ENCODE results near the gene MRPS18C. TPM values are rescaled to one million over a fixed set of nuclear protein-coding genes. Genes with fewer than 3 reads are reported as not detected.

MRPS18C gene
- total and polyA plus RNA-seq, 10 of the 15 experiments (the other 5 are each of a cell fraction or from before 2014, with no cell fraction given), result 38.0 to 283 (median 78.8) TPM

DNA sequence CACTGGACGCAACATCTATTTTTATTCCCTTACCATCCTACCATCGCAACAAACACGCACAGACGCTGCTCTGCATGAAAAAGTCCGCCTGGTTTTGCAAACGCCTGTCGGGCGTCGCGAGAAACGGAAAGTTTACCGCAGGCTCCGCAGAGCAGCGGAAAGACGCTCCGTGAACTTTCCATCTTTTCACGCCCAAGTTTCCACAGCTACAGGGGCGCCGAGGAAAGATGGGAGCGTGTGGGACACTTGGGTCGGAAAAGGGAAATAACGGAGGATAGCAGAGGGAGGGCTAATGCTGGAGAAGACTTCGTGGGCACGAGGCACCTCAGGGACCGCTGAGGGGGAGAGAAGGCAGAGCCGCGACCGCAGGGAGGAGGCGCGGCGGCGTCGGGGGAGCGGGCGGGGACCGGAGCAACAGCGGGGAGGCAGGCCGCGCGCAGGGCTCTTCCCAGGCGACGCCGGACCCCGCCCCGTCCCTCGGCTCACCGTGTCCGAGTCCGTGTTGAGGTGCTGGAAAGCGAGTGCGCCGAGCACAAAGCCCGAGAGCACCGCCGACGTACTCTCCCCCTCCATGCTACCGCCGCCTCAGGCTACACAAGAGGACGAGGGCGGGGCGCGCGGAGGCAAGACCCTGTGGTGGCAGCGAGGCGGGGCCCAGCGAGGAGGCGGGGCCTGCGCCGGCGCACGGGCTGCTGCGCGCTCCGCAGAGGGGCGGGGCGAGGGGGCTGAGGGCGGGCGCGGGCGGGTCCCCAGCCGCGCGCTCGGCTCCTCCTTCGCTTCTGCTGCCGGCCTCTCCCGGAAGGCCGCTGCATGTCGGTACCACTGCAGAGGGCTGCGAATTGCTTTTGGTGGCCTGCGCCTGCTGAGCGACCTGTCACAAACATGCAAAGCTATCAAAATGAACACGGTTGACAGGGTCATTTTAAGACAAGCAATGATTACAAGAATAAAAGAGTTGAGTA lies 28.9 kb downstream of the MRPS18C start, which contains the start of gene ABRAXAS1 (continued):
- TF ChIP-seq ZNF592 (IDR thresholded peaks at IDR 0.05) (no peak), ATF2 (IDR thresholded peaks at IDR 0.05; ENCODE audit: low read length) (no peak), EED (IDR thresholded peaks at IDR 0.05; ENCODE audit: low read depth) (peak; percentile 59; the same call in 1 of the 2 replicates), RCOR1 (conservative IDR thresholded peaks at IDR 0.05; ENCODE audit: low read depth, low read length) (no peak), EGR1 (IDR thresholded peaks at IDR 0.05; ENCODE audit: borderline replicate concordance in 1 of 2, low read depth in 2 of 2, low read length in 2 of 2) (peak in 1 of 2 experiments; percentile 20; a peak in 1 of 3 replicates), JUND (IDR thresholded peaks at IDR 0.05; ENCODE audit: low read depth, low read length) (no peak), POU2F2 (IDR thresholded peaks at IDR 0.05; ENCODE audit: borderline replicate concordance, low read depth, low read length) (peak; percentile 80; the same call in 2 of the 3 replicates), RUNX3 (IDR thresholded peaks at IDR 0.05; ENCODE audit: low read length) (peak; percentile 71), HDGF (IDR thresholded peaks at IDR 0.05) (0 out of 2 replicates have a peak, but pooled peaks have one; percentile 36), MEF2A (IDR thresholded peaks at IDR 0.05; ENCODE audit: insufficient read depth, low read depth, low read length) (no peak), ZNF217 (IDR thresholded peaks at IDR 0.05) (peak; percentile 65; the same call in 1 of the 2 replicates), MYB (IDR thresholded peaks at IDR 0.05; ENCODE audit: borderline replicate concordance, low read depth, low read length) (no peak), BHLHE40 (IDR thresholded peaks at IDR 0.05; ENCODE audit: borderline replicate concordance in 1 of 2, low read depth in 2 of 2, low read length in 1 of 2) (peak; percentile 59 to 88; a peak in 3 of 4 replicates), RELA (IDR thresholded peaks at IDR 0.05; ENCODE audit: borderline replicate concordance, partially characterized antibody) (peak; percentile 15), MYC (IDR thresholded peaks at IDR 0.05; ENCODE audit: insufficient read depth, insufficient read length, insufficient replicate concordance, low read length, severe bottlenecking) (peak; percentile 40)
- TF ChIP-seq, protein P1, sequence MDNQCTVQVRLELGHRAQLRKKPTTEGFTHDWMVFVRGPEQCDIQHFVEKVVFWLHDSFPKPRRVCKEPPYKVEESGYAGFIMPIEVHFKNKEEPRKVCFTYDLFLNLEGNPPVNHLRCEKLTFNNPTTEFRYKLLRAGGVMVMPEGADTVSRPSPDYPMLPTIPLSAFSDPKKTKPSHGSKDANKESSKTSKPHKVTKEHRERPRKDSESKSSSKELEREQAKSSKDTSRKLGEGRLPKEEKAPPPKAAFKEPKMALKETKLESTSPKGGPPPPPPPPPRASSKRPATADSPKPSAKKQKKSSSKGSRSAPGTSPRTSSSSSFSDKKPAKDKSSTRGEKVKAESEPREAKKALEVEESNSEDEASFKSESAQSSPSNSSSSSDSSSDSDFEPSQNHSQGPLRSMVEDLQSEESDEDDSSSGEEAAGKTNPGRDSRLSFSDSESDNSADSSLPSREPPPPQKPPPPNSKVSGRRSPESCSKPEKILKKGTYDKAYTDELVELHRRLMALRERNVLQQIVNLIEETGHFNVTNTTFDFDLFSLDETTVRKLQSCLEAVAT (IDR thresholded peaks at IDR 0.05), result 0 out of 2 replicates have a peak, but pooled peaks have one; percentile 34
- TF ChIP-seq, protein P2, sequence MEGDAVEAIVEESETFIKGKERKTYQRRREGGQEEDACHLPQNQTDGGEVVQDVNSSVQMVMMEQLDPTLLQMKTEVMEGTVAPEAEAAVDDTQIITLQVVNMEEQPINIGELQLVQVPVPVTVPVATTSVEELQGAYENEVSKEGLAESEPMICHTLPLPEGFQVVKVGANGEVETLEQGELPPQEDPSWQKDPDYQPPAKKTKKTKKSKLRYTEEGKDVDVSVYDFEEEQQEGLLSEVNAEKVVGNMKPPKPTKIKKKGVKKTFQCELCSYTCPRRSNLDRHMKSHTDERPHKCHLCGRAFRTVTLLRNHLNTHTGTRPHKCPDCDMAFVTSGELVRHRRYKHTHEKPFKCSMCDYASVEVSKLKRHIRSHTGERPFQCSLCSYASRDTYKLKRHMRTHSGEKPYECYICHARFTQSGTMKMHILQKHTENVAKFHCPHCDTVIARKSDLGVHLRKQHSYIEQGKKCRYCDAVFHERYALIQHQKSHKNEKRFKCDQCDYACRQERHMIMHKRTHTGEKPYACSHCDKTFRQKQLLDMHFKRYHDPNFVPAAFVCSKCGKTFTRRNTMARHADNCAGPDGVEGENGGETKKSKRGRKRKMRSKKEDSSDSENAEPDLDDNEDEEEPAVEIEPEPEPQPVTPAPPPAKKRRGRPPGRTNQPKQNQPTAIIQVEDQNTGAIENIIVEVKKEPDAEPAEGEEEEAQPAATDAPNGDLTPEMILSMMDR (IDR thresholded peaks at IDR 0.05 in 2 of 3, conservative IDR thresholded peaks at IDR 0.05 in 1 of 3; ENCODE audit: control insufficient read depth in 2 of 3, extremely low read depth in 1 of 3, insufficient read depth in 1 of 3, low read depth in 3 of 3, low read length in 3 of 3), result no peak

Data from GM12878 (cell line).